Ascending aorta (tissue), 2 donors: Measurements from ENCODE around the gene ATG9B. TPM values are rescaled to one million over a fixed set of nuclear protein-coding genes. Genes with fewer than 3 reads are reported as not detected.

Experiments
- DNase-seq, 2 donors: peaks; one replicate each; pipeline ENCODE4 v3.0.0-alpha.2; 2019; ENCODE audit warnings: low spot score in 2 of 2
- H3K27ac ChIP-seq, 2 donors: fragments of 200-600 bp; sonication (generic); one replicate each; pipeline ENCODE4 v1.5.1; 2016 to 2017; ENCODE audit warnings: mild to moderate bottlenecking in 1 of 2
- H3K27me3 ChIP-seq: fragments of 200-600 bp; sonication (generic); one replicate; pipeline ENCODE4 v1.5.1; 2017
- H3K36me3 ChIP-seq, 2 donors: fragments of 200-600 bp; sonication (generic); one replicate each; pipeline ENCODE4 v1.5.1; 2016
- H3K4me1 ChIP-seq, 2 donors: fragments of 200-600 bp; sonication (generic); one replicate each; pipeline ENCODE4 v1.5.1; 2016 to 2017; ENCODE audit warnings: mild to moderate bottlenecking in 1 of 2
- H3K4me3 ChIP-seq, 2 donors: fragments of 200-600 bp; sonication (generic); one replicate each; pipeline ENCODE4 v1.5.1; 2016 to 2017; ENCODE audit warnings: mild to moderate bottlenecking in 1 of 2
- H3K9me3 ChIP-seq, 2 donors: fragments of 200-600 bp; sonication (generic); one replicate each; pipeline ENCODE4 v1.5.1; 2016
- intact Hi-C: fragments of 100-400 bp; cut with DNase I; formaldehyde crosslinking; loops from one replicate; pipeline ENCODE4 v1.15.1; 2023
- total RNA-seq: library from RNA; depleted of rRNA; stranded (reverse); fragments of >200 nt; gene quantifications from one replicate; pipeline ENCODE4 v1.1.0, GENCODE V29; 2016
- TF ChIP-seq, protein P1 (sequence below), 3 experiments: fragments of 200-600 bp in 2 of 3; fragments of 450-650 bp in 1 of 3; sonication (generic) in 2 of 3; IDR thresholded peaks; one replicate each; pipeline ENCODE4 v1.5.1; 2016 to 2019; ENCODE audit warnings: antibody characterized with exemption in 3 of 3, mild to moderate bottlenecking in 1 of 3, moderate library complexity in 1 of 3

ATG9B gene
- total RNA-seq, 1 donor from 2014 or later, result not detected

- intact Hi-C loops, result no loop called here
- Histone ChIP-seq H3K4me3 (no peak overlapping the region), H3K36me3 (no peaks in the 10 kb centered on the region), H3K27ac (no peak overlapping the region), H3K4me1 (no peaks in the 10 kb centered on the region), H3K9me3 (no peaks in the 10 kb centered on the region), H3K27me3 (peaks cover 5% of the 10 kb centered on the region)
- DNase-seq, result no peak
- TF ChIP-seq, protein P1, sequence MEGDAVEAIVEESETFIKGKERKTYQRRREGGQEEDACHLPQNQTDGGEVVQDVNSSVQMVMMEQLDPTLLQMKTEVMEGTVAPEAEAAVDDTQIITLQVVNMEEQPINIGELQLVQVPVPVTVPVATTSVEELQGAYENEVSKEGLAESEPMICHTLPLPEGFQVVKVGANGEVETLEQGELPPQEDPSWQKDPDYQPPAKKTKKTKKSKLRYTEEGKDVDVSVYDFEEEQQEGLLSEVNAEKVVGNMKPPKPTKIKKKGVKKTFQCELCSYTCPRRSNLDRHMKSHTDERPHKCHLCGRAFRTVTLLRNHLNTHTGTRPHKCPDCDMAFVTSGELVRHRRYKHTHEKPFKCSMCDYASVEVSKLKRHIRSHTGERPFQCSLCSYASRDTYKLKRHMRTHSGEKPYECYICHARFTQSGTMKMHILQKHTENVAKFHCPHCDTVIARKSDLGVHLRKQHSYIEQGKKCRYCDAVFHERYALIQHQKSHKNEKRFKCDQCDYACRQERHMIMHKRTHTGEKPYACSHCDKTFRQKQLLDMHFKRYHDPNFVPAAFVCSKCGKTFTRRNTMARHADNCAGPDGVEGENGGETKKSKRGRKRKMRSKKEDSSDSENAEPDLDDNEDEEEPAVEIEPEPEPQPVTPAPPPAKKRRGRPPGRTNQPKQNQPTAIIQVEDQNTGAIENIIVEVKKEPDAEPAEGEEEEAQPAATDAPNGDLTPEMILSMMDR (IDR thresholded peaks at IDR 0.05), result no peak
These were observed 55.4 kb downstream of the ATG9B start for GRCh38 chr7:150968734-150969372.

DNA sequence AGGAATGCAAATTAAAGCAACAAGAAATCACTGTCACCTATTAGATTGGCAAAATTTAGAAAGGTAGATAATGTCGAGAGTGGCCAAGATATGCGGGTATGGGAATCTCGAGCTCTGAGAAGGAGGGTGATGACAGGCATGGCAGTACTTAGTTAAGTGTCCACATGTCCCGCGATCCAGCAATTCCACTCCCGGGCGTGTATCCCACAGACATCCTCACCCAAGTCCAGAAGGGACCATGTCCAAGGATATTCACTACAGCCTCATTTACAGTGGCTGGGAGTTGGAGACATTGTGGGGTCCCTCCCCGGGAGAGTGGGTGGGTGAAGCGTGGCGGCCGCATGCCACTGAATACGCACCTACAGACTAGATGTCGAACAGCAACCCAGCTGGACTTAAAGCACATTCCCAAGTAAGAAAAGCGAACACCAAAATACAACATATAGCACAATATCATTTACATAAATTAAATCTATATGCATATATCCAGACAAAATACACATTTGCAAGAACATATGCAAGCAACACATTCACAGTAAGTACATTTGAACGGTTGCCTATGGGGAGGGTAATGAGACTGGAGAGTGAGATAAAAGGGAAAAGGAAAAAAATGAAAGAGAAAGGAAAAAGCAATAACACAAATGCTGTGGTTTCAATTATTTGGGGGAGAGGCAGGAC lies 56.1 kb downstream of the ATG9B start:
- TF ChIP-seq, protein P1 (IDR thresholded peaks at IDR 0.05), result no peak
- H3K36me3 ChIP-seq, result no peaks in the 10 kb centered on the region
- H3K27me3 ChIP-seq, result no peaks in the 10 kb centered on the region
- DNase-seq, result no peak
- no peak overlapping the region for H3K27ac ChIP-seq
- H3K4me1 ChIP-seq, result no peaks in the 10 kb centered on the region
- intact Hi-C loops, result no loop called here
- no peaks in the 10 kb centered on the region for H3K9me3 ChIP-seq
- no peak overlapping the region for H3K4me3 ChIP-seq

DNA sequence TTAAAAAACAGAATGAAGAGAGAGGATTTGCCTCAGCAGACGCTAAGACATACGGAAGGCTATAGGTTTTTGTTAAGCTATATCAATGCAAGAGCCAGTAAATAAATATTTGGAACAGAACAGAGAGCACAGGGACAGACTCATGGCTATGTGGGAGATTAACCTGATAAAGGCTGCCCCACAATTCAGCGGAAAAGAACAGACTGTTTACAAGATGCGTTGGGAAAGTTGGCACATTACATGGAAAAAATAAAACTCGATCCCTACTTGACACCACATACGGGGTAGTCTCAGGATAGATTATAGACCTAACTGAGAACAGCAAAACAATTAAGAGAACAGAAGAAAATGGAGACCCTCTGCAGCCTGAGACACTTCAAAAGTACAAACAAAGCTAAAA lies 56.9 kb downstream of the ATG9B start:
- TF ChIP-seq, protein P1 (IDR thresholded peaks at IDR 0.05), result no peak
- intact Hi-C loops, result no loop called here
- H3K27ac ChIP-seq, result no peak overlapping the region
- no peaks in the 10 kb centered on the region for H3K9me3 ChIP-seq
- H3K36me3 ChIP-seq, result no peaks in the 10 kb centered on the region
- DNase-seq, result no peak
- H3K4me1 ChIP-seq, result no peaks in the 10 kb centered on the region
- H3K4me3 ChIP-seq, result no peak overlapping the region
- no peaks in the 10 kb centered on the region for H3K27me3 ChIP-seq

- no peaks in the 10 kb centered on the region for H3K27me3 ChIP-seq
- H3K27ac ChIP-seq, result no peak overlapping the region
- H3K4me1 ChIP-seq, result no peaks in the 10 kb centered on the region
- H3K9me3 ChIP-seq, result no peaks in the 10 kb centered on the region
- intact Hi-C loops, result no loop called here
- TF ChIP-seq, protein P1 (IDR thresholded peaks at IDR 0.05), result no peak
- H3K36me3 ChIP-seq, result no peaks in the 10 kb centered on the region
- H3K4me3 ChIP-seq, result no peak overlapping the region
- DNase-seq, result no peak
These were observed 58.3 kb downstream of the ATG9B start for GRCh38 chr7:150966002-150966401.

- Histone ChIP-seq H3K4me1 (no peaks in the 10 kb centered on the region), H3K36me3 (no peaks in the 10 kb centered on the region), H3K9me3 (no peaks in the 10 kb centered on the region), H3K27ac (no peak overlapping the region), H3K27me3 (no peaks in the 10 kb centered on the region), H3K4me3 (no peak overlapping the region)
- intact Hi-C loops, result no loop called here
- TF ChIP-seq, protein P1 (IDR thresholded peaks at IDR 0.05), result no peak
- no peak for DNase-seq
These were observed 58.9 kb downstream of the ATG9B start for GRCh38 chr7:150965273-150965830.

Other genes starting within 250 kb of the ATG9B start
- gene TMEM176B, start 224.1 kb downstream of the ATG9B start, total RNA-seq, result 42.5 TPM
- gene TMEM176A, start 223.7 kb downstream of the ATG9B start, total RNA-seq, result 31.5 TPM
- 0.75 TPM for gene AOC1, start 172.0 kb downstream of the ATG9B start, total RNA-seq
- gene KCNH2, start 46.2 kb downstream of the ATG9B start, total RNA-seq, result not detected
- gene NOS3, start 33.5 kb downstream of the ATG9B start, total RNA-seq, result 185 TPM
- 50.8 TPM for gene ABCB8, start 4.0 kb upstream of the ATG9B start, total RNA-seq
- gene ASIC3, start 24.0 kb upstream of the ATG9B start, total RNA-seq, result not detected
- gene CDK5, start 33.4 kb upstream of the ATG9B start, total RNA-seq, result 15.8 TPM
- gene SLC4A2, start 35.1 kb upstream of the ATG9B start, total RNA-seq, result 390 TPM
- 121 TPM for gene FASTK, start 56.3 kb upstream of the ATG9B start, total RNA-seq
- 143 TPM for gene TMUB1, start 59.0 kb upstream of the ATG9B start, total RNA-seq
- 82.6 TPM for gene AGAP3, start 62.0 kb upstream of the ATG9B start, total RNA-seq
- not detected for gene GBX1, start 143.2 kb upstream of the ATG9B start, total RNA-seq
- gene ASB10, start 162.8 kb upstream of the ATG9B start, total RNA-seq, result not detected
- not detected for gene H2BK1, start 186.0 kb upstream of the ATG9B start, total RNA-seq
- 85.3 TPM for gene ABCF2, start 202.7 kb upstream of the ATG9B start, total RNA-seq
- gene CHPF2, start 208.0 kb upstream of the ATG9B start, total RNA-seq, result 40.3 TPM
- 105 TPM for gene SMARCD3, start 224.2 kb upstream of the ATG9B start, total RNA-seq